OCI-LY3 (cell line): ENCODE measurements around the gene CLEC10A.

Experiments
- H2AFZ ChIP-seq: fragments of 200-600, 300-600 bp; shearing (Covaris generic); 2 replicates; pipeline ENCODE4 v1.6.0; 2014; ENCODE audit warnings: antibody characterized with exemption, low read depth, low read length
- H3K27ac ChIP-seq: fragments of 200-600, 300-600 bp; sonication (generic); 2 replicates; pipeline ENCODE4 v1.5.1; 2014; ENCODE audit warnings: mild to moderate bottlenecking, low read length, moderate library complexity, mixed read lengths
- H3K27me3 ChIP-seq: fragments of 200-600, 300-600 bp; sonication (generic); 2 replicates; pipeline ENCODE4 v1.6.1; 2014; ENCODE audit warnings: low read depth, low read length, mixed read lengths
- H3K36me3 ChIP-seq: fragments of 200-600, 300-600 bp; sonication (generic); replicated peaks from 2 replicates; pipeline ENCODE3; 2014; ENCODE audit warnings: low read depth, low read length, mixed read lengths
- H3K4me1 ChIP-seq: fragments of 300-600, 200-600 bp; sonication (generic); 2 replicates; pipeline ENCODE4 v1.6.1; 2014; ENCODE audit warnings: low read length, mixed read lengths
- H3K4me2 ChIP-seq: fragments of 200-600, 300-600 bp; sonication (generic); 2 replicates; pipeline ENCODE4 v1.6.1; 2014; ENCODE audit warnings: low read length, mixed read lengths
- H3K4me3 ChIP-seq: fragments of 300-600, 200-600 bp; sonication (generic); 2 replicates; pipeline ENCODE4 v1.5.1; 2014; ENCODE audit warnings: antibody characterized with exemption, mild to moderate bottlenecking, low read length, moderate library complexity
- H3K79me2 ChIP-seq: fragments of 300-600, 200-600 bp; shearing (Covaris generic); 2 replicates; pipeline ENCODE4 v1.6.1; 2014; ENCODE audit warnings: mild to moderate bottlenecking, low read length, mixed read lengths
- H3K9ac ChIP-seq: fragments of 300-600, 200-600 bp; shearing (Covaris generic); 2 replicates; pipeline ENCODE4 v1.6.0; 2014; ENCODE audit warnings: mild to moderate bottlenecking, low read length, moderate library complexity
- H3K9me3 ChIP-seq: fragments of 200-600, 300-600 bp; shearing (Covaris generic); 2 replicates; pipeline ENCODE4 v1.6.1; 2014; ENCODE audit warnings: low read length, mixed read lengths; ENCODE audit not compliant: insufficient read depth
- H4K20me1 ChIP-seq: fragments of 200-600, 300-600 bp; sonication (generic); 2 replicates; pipeline ENCODE4 v1.6.1; 2016; ENCODE audit warnings: low read length, mixed read lengths; ENCODE audit not compliant: insufficient read depth
- CTCF ChIP-seq: fragments of 200-600, 300-600 bp; sonication (generic); IDR thresholded peaks from 2 replicates; pipeline ENCODE4 v1.5.1; 2014; ENCODE audit warnings: antibody characterized with exemption, low read length, low read depth
- EZH2phosphoT487 ChIP-seq: fragments of 200-600 bp; shearing (Covaris generic); IDR thresholded peaks from 2 replicates; pipeline ENCODE4 v1.6.1; 2018; ENCODE audit warnings: antibody characterized with exemption, mixed run types, low read depth

CLEC10A gene

GRCh38 chr17:7110617-7111306, 30.7 kb upstream of the CLEC10A start:
- Histone ChIP-seq H4K20me1 (no peaks in the 10 kb centered on the region), H3K4me1 (no peaks in the 10 kb centered on the region), H3K4me3 (no peak overlapping the region), H3K4me2 (no peak overlapping the region), H2AFZ (no peak overlapping the region), H3K9ac (no peak overlapping the region), H3K36me3 (no peaks in the 10 kb centered on the region), H3K79me2 (no peaks in the 10 kb centered on the region), H3K27ac (no peak overlapping the region), H3K9me3 (no peaks in the 10 kb centered on the region), H3K27me3 (no peaks in the 10 kb centered on the region)
- TF ChIP-seq EZH2phosphoT487 (no peak), CTCF (no peak)

DNA sequence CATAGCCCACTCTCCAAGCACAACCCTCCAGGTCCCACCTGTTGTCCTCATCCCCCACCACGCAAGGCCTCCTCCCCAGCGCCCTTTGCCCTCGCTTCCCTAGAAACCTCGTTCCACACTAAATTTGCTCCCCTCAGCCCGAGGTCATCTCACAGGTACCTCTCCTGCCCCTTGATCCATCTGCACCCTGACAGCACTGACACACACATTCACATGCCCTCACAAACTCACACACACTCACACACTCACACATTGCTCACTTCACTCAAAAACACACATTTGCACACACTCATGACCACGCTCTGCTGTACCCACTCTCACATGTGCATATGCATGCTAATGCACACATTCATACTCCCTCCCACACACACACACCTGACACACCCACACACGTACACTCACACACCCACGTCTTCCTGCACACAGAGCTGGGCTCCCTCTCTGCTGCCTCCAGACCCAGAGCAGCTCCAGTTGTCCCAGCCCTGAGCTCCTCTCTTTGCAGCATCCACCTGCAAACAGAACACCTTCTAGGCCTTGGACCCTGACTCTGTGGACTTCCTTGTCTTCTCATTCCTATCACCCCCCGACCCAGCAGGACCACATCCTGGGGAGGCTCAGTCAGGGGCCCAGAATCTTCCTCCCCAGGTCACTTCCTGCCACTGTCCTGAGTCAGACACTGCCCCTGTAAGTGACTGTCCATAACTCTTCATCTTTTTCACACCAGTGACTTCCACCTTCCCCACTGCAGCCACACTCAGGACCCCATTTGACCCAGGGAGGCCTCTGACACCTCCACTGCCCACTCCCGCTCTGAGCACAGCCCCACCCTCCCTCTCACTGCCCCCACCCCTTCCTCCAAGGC, 29.6 kb upstream of the CLEC10A start:
- Histone ChIP-seq H3K36me3 (no peaks in the 10 kb centered on the region), H3K27me3 (no peaks in the 10 kb centered on the region), H4K20me1 (no peaks in the 10 kb centered on the region), H3K27ac (no peak overlapping the region), H2AFZ (no peak overlapping the region), H3K4me3 (no peak overlapping the region), H3K4me1 (no peaks in the 10 kb centered on the region), H3K4me2 (no peak overlapping the region), H3K79me2 (no peaks in the 10 kb centered on the region), H3K9ac (no peak overlapping the region), H3K9me3 (no peaks in the 10 kb centered on the region)
- TF ChIP-seq EZH2phosphoT487 = no peak
- no peak for TF ChIP-seq CTCF

- TF ChIP-seq CTCF (no peak), EZH2phosphoT487 (no peak)
- H3K36me3 ChIP-seq = no peaks in the 10 kb centered on the region
- H4K20me1 ChIP-seq = no peaks in the 10 kb centered on the region
- no peaks in the 10 kb centered on the region for H3K79me2 ChIP-seq
- no peaks in the 10 kb centered on the region for H3K9me3 ChIP-seq
- no peak overlapping the region for H3K4me2 ChIP-seq
- H3K9ac ChIP-seq = no peak overlapping the region
- no peaks in the 10 kb centered on the region for H3K4me1 ChIP-seq
- H3K27ac ChIP-seq = no peak overlapping the region
- no peak overlapping the region for H2AFZ ChIP-seq
- no peak overlapping the region for H3K4me3 ChIP-seq
- no peaks in the 10 kb centered on the region for H3K27me3 ChIP-seq
Measured at GRCh38 chr17:7108981-7109380, 28.9 kb upstream of the CLEC10A start.

DNA sequence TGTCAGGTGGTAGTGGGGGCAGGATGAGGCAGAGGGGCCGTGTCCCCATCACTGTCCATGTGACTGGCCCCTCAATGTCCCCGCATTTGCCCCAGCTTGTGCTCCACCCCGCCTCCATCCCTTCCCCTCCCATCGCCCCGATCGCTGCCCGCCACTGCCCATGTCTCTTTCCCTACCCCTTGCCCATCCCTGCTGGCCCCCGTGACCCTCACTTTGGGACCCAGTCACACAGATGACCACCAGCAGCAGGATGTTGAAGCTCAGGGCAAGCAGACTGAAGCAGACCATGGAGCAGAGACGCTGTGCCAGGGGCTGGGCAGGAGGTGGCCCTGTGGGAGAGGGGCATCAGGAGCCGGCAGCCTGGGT, 28.5 kb upstream of the CLEC10A start:
- H3K9ac ChIP-seq = no peak overlapping the region
- H3K9me3 ChIP-seq = no peaks in the 10 kb centered on the region
- H3K4me3 ChIP-seq = no peak overlapping the region
- H2AFZ ChIP-seq = no peak overlapping the region
- H4K20me1 ChIP-seq = no peaks in the 10 kb centered on the region
- H3K27ac ChIP-seq = no peak overlapping the region
- H3K4me2 ChIP-seq = no peak overlapping the region
- no peak for TF ChIP-seq CTCF
- TF ChIP-seq EZH2phosphoT487 = no peak
- no peaks in the 10 kb centered on the region for H3K27me3 ChIP-seq
- no peaks in the 10 kb centered on the region for H3K4me1 ChIP-seq
- H3K36me3 ChIP-seq = no peaks in the 10 kb centered on the region
- H3K79me2 ChIP-seq = no peaks in the 10 kb centered on the region
